ENCODE data around the gene RAB3B. TPM values are rescaled to one million over a fixed set of nuclear protein-coding genes. Genes with fewer than 3 reads are reported as not detected.

RAB3B gene
- polyA plus RNA-seq, 2 donors, result under 0.01 to 0.02 TPM

DNA sequence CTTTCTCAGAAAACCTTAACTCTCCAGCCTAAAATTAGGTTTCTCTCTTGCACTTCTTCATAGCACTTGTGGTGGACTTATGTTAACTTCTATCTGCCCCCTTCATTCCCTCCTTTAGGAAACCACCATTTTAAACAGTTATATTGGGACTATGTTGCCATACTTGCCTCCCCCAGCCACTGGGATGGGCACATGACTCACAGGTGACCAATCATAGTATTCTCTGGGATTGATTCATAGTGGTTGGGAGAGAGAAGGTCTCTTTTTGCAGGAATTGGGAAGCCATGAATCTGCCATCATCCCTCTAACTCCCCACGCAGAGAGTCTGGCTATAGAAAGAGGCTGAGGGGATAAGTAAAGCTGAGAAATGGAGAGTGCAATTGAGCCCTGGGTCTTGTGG lies 61.6 kb downstream of the RAB3B start:
- no peaks in the 10 kb centered on the region for H3K36me3 ChIP-seq (ENCODE audit: control insufficient read depth in 2 of 2, insufficient read depth in 2 of 2, low read length in 1 of 2)
- H3K9me3 ChIP-seq (ENCODE audit: control insufficient read depth in 2 of 2, insufficient read depth in 1 of 2, low read depth in 1 of 2, low read length in 1 of 2), result no peaks in the 10 kb centered on the region
- H3K4me1 ChIP-seq (ENCODE audit: control insufficient read depth in 2 of 2, insufficient read depth in 2 of 2, low read length in 1 of 2), result no peaks in the 10 kb centered on the region
- WGBS, 2 donors, result 88 to 100% methylated on average over 1 of the region's 1 CpG
- H3K27me3 ChIP-seq (ENCODE audit: control insufficient read depth in 1 of 2, insufficient read depth in 2 of 2, low read length in 2 of 2), result no peaks in the 10 kb centered on the region
- no peak overlapping the region for H3K4me3 ChIP-seq (ENCODE audit: low read depth in 1 of 2, low read length in 2 of 2)
- no peak overlapping the region for H3K27ac ChIP-seq (ENCODE audit: low read depth in 2 of 2, low read length in 1 of 2)

DNA sequence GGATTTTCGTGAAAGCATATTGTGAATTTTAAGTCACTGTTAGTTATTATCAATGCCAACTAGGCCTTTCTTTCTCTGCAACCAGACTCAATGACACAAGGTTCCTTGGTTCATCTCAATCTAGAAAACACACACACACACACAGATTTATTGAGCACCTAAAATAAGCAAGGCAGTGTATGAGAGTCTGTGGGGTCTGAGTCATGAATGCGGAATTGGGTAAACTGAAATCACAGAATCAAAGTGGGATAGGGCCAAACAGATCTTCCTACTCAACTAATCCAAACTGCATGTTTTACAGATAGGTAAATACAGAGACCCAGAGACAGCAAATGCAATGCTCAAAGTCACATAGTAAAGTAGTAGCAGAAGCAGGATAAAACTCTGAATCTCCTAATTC lies 63.5 kb downstream of the RAB3B start:
- WGBS, 2 donors, result 83 to 89% methylated on average over 2 of the region's 2 CpGs
- no peaks in the 10 kb centered on the region for H3K9me3 ChIP-seq (ENCODE audit: control insufficient read depth in 2 of 2, insufficient read depth in 1 of 2, low read depth in 1 of 2, low read length in 1 of 2)
- H3K36me3 ChIP-seq (ENCODE audit: control insufficient read depth in 2 of 2, insufficient read depth in 2 of 2, low read length in 1 of 2), result no peaks in the 10 kb centered on the region
- no peak overlapping the region for H3K4me3 ChIP-seq (ENCODE audit: low read depth in 1 of 2, low read length in 2 of 2)
- H3K27me3 ChIP-seq (ENCODE audit: control insufficient read depth in 1 of 2, insufficient read depth in 2 of 2, low read length in 2 of 2), result no peaks in the 10 kb centered on the region
- H3K27ac ChIP-seq (ENCODE audit: low read depth in 2 of 2, low read length in 1 of 2), result no peak overlapping the region
- H3K4me1 ChIP-seq (ENCODE audit: control insufficient read depth in 2 of 2, insufficient read depth in 2 of 2, low read length in 1 of 2), result no peaks in the 10 kb centered on the region

DNA sequence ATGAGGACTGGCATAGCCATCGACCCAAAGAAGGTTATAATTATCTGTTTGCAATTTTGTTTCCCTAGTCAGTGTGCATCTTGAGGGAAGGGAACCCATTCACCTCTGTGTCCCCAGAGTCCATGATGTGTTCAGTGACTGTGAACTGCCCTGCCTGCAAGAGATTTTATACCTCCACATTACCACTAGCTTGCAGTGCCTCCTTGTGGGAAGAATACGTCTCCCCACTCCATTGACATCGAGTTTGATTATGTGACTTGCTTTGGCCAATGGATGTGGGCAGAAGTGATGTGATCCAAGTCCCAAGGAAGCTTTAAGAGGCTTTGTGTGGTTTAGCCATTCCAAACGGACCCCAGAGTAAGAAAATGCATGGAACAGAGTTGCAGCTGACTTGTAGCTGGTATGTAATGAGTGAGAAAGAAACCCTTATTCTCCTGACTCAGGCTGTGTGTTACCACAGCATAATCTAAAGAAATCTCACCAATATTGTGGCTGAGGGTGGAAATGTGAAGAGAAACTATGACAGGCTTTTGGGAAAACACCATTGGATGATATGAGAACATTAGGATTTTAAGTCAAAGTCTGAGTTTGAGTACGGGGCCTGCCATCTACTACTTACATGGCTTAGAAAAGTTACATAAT lies 64.2 kb downstream of the RAB3B start:
- no peak overlapping the region for H3K27ac ChIP-seq (ENCODE audit: low read depth in 2 of 2, low read length in 1 of 2)
- 68 to 73% methylated on average over 5 of the region's 5 CpGs for WGBS, 2 donors
- no peak overlapping the region for H3K4me3 ChIP-seq (ENCODE audit: low read depth in 1 of 2, low read length in 2 of 2)
- no peaks in the 10 kb centered on the region for H3K4me1 ChIP-seq (ENCODE audit: control insufficient read depth in 2 of 2, insufficient read depth in 2 of 2, low read length in 1 of 2)
- H3K27me3 ChIP-seq (ENCODE audit: control insufficient read depth in 1 of 2, insufficient read depth in 2 of 2, low read length in 2 of 2), result no peaks in the 10 kb centered on the region
- no peaks in the 10 kb centered on the region for H3K9me3 ChIP-seq (ENCODE audit: control insufficient read depth in 2 of 2, insufficient read depth in 1 of 2, low read depth in 1 of 2, low read length in 1 of 2)
- no peaks in the 10 kb centered on the region for H3K36me3 ChIP-seq (ENCODE audit: control insufficient read depth in 2 of 2, insufficient read depth in 2 of 2, low read length in 1 of 2)

DNA sequence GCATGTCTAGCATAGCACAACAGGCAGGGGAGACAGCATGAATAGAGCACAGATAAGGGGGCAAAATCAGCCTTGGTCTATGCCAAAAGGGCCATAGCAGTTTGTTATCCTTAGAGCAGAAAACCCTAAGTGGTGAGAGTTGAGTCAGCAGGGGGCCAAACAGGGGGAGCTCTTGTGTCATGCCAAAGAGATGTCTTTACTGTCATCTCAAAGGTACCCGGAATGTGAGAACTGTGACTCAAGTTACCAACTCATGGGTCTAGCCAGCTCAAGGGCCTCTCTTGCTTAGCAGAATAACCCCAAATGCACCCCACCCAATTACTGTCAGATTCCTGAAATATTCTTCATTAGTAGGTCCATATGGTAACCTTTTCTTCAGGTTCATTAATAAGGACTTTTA lies 66.0 kb downstream of the RAB3B start:
- Histone ChIP-seq H3K4me3 (ENCODE audit: low read depth in 1 of 2, low read length in 2 of 2) (no peak overlapping the region), H3K9me3 (ENCODE audit: control insufficient read depth in 2 of 2, insufficient read depth in 1 of 2, low read depth in 1 of 2, low read length in 1 of 2) (no peaks in the 10 kb centered on the region), H3K27me3 (ENCODE audit: control insufficient read depth in 1 of 2, insufficient read depth in 2 of 2, low read length in 2 of 2) (no peaks in the 10 kb centered on the region), H3K27ac (ENCODE audit: low read depth in 2 of 2, low read length in 1 of 2) (no peak overlapping the region), H3K36me3 (ENCODE audit: control insufficient read depth in 2 of 2, insufficient read depth in 2 of 2, low read length in 1 of 2) (no peaks in the 10 kb centered on the region), H3K4me1 (ENCODE audit: control insufficient read depth in 2 of 2, insufficient read depth in 2 of 2, low read length in 1 of 2) (no peaks in the 10 kb centered on the region)
- WGBS, 2 donors, result 69 to 71% methylated on average over 1 of the region's 1 CpG

DNA sequence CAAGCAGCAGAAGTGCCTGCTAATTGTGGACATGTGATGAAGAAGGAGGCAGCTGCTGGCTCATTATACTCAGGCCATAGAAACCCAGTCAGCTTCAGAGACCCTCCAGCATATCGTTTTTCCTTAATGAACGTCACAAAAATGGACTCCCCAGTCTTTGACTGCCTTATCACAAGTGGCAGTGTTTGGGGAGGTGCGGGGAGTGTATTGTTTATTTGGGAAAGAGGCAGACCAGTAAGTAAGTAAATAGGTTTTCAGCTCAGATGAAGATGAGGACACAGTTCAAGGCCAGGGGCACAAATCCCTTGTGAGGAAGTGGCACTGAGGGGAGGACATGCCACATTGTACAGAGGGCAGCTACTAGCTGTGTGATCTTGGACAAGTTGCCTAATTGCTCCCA lies 68.5 kb downstream of the RAB3B start:
- H3K4me1 ChIP-seq (ENCODE audit: control insufficient read depth in 2 of 2, insufficient read depth in 2 of 2, low read length in 1 of 2), result no peaks in the 10 kb centered on the region
- no peaks in the 10 kb centered on the region for H3K9me3 ChIP-seq (ENCODE audit: control insufficient read depth in 2 of 2, insufficient read depth in 1 of 2, low read depth in 1 of 2, low read length in 1 of 2)
- 65 to 73% methylated on average over 3 of the region's 3 CpGs for WGBS, 2 donors
- no peaks in the 10 kb centered on the region for H3K36me3 ChIP-seq (ENCODE audit: control insufficient read depth in 2 of 2, insufficient read depth in 2 of 2, low read length in 1 of 2)
- no peak overlapping the region for H3K4me3 ChIP-seq (ENCODE audit: low read depth in 1 of 2, low read length in 2 of 2)
- H3K27me3 ChIP-seq (ENCODE audit: control insufficient read depth in 1 of 2, insufficient read depth in 2 of 2, low read length in 2 of 2), result no peaks in the 10 kb centered on the region
- no peak overlapping the region for H3K27ac ChIP-seq (ENCODE audit: low read depth in 2 of 2, low read length in 1 of 2)

DNA sequence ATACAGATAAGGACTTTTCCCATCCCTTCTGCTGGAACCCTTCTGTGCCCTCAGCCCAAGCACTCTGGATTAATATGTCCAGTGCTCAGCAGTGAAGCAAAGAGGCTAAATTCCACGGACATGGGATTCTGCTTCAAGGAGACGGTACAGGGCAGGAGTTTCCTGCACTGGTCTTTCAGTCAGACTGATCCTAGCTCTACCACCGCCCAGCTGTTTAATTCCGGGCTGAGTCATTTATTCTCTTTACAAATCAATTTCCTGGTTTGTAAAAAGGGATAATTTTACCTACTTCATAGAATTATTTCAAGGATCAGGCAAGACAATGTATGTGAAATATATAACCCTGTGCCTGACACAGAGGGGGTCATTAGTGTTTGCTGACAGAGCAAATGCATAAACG lies 70.4 kb downstream of the RAB3B start:
- Histone ChIP-seq H3K4me1 (ENCODE audit: control insufficient read depth in 2 of 2, insufficient read depth in 2 of 2, low read length in 1 of 2) (no peaks in the 10 kb centered on the region), H3K27ac (ENCODE audit: low read depth in 2 of 2, low read length in 1 of 2) (no peak overlapping the region), H3K9me3 (ENCODE audit: control insufficient read depth in 2 of 2, insufficient read depth in 1 of 2, low read depth in 1 of 2, low read length in 1 of 2) (no peaks in the 10 kb centered on the region), H3K27me3 (ENCODE audit: control insufficient read depth in 1 of 2, insufficient read depth in 2 of 2, low read length in 2 of 2) (no peaks in the 10 kb centered on the region), H3K4me3 (ENCODE audit: low read depth in 1 of 2, low read length in 2 of 2) (no peak overlapping the region), H3K36me3 (ENCODE audit: control insufficient read depth in 2 of 2, insufficient read depth in 2 of 2, low read length in 1 of 2) (no peaks in the 10 kb centered on the region)
- 59 to 70% methylated on average over 5 of the region's 5 CpGs for WGBS, 2 donors

DNA sequence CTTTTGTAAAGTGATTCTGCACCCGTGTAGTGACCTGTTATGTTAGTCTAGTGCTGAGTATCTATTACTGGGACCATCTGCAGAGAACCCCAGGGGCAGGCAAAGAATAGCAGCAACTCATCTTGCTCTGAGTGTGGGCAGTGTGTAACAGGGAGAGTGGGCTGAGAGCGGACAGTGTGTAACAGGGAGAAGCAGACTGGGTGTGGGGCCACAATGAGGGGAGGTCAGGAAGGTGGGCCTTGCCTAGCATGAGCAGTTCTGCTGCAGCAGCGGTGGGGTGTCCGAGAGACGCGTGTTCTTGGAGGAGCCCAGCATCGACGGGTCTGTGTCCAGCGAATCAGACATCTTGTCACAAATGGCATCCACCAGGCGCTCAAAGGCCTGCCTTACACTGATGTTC lies 70.8 kb downstream of the RAB3B start:
- Histone ChIP-seq H3K9me3 (ENCODE audit: control insufficient read depth in 2 of 2, insufficient read depth in 1 of 2, low read depth in 1 of 2, low read length in 1 of 2) (no peaks in the 10 kb centered on the region), H3K4me3 (ENCODE audit: low read depth in 1 of 2, low read length in 2 of 2) (no peak overlapping the region), H3K4me1 (ENCODE audit: control insufficient read depth in 2 of 2, insufficient read depth in 2 of 2, low read length in 1 of 2) (no peaks in the 10 kb centered on the region), H3K36me3 (ENCODE audit: control insufficient read depth in 2 of 2, insufficient read depth in 2 of 2, low read length in 1 of 2) (no peaks in the 10 kb centered on the region), H3K27me3 (ENCODE audit: control insufficient read depth in 1 of 2, insufficient read depth in 2 of 2, low read length in 2 of 2) (no peaks in the 10 kb centered on the region), H3K27ac (ENCODE audit: low read depth in 2 of 2, low read length in 1 of 2) (no peak overlapping the region)
- WGBS, 2 donors, result 91 to 96% methylated on average over 10 of the region's 10 CpGs

DNA sequence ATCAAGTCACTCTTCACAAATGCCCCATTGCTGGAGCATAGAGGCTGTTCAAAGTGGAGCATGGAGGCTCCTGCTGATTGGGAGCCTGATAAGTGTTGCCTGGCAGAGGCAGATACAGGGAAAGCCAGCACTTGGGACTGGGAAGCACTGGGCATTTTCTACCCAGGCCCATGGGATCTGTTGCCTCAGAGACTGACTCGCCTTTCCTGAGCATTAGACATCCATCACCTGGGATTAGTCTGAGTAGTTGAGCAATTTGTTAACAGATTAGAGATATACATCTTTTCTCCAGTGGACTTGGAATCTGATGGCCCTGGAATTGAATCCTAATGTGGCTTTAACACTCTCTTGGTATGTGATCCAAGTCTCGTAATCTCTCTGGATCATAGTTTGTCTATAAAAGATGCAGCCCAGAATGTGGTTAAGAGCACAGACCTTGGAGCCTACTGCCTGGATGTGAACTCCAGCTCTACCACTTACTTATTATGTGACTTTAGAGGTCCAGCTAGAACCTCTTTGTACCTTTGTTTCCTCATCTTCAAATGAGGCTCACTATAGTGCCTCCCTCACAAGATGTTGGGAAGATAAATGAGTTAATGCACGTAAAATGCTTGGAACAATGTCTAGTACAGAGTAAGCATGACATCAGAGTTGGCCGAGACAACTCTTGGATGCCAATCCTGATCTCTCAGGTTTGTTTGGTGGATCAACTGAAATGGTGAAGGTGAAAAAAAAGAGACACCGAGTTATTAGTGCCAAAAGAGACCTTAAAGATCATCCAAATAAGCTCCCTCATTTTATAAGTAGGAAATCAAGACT lies 73.7 kb downstream of the RAB3B start:
- no peaks in the 10 kb centered on the region for H3K27me3 ChIP-seq (ENCODE audit: control insufficient read depth in 1 of 2, insufficient read depth in 2 of 2, low read length in 2 of 2)
- no peaks in the 10 kb centered on the region for H3K36me3 ChIP-seq (ENCODE audit: control insufficient read depth in 2 of 2, insufficient read depth in 2 of 2, low read length in 1 of 2)
- no peak overlapping the region for H3K27ac ChIP-seq (ENCODE audit: low read depth in 2 of 2, low read length in 1 of 2)
- 44 to 59% methylated on average over 5 of the region's 5 CpGs for WGBS, 2 donors
- no peaks in the 10 kb centered on the region for H3K9me3 ChIP-seq (ENCODE audit: control insufficient read depth in 2 of 2, insufficient read depth in 1 of 2, low read depth in 1 of 2, low read length in 1 of 2)
- H3K4me1 ChIP-seq (ENCODE audit: control insufficient read depth in 2 of 2, insufficient read depth in 2 of 2, low read length in 1 of 2), result no peaks in the 10 kb centered on the region
- no peak overlapping the region for H3K4me3 ChIP-seq (ENCODE audit: low read depth in 1 of 2, low read length in 2 of 2)

DNA sequence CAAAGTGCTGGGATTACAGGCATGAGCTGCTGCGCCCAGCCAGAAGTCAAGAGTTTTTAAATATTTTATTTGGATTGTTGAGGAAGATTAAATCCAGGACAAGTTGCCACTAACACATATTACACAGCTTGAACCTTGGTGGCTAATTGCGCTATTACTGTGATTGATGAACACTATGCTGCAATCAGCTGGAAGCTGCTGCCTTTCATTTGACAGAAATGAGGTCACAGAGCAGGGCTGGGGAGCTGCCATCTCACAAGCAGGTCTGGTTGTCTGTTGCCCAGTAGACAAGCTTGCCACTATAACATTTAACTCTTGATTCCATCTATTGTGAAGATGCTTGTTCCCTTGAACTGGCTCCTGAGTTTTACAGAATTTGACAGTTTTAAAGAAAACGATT lies 74.5 kb downstream of the RAB3B start:
- H3K36me3 ChIP-seq (ENCODE audit: control insufficient read depth in 2 of 2, insufficient read depth in 2 of 2, low read length in 1 of 2), result no peaks in the 10 kb centered on the region
- H3K4me3 ChIP-seq (ENCODE audit: low read depth in 1 of 2, low read length in 2 of 2), result no peak overlapping the region
- H3K27ac ChIP-seq (ENCODE audit: low read depth in 2 of 2, low read length in 1 of 2), result no peak overlapping the region
- H3K9me3 ChIP-seq (ENCODE audit: control insufficient read depth in 2 of 2, insufficient read depth in 1 of 2, low read depth in 1 of 2, low read length in 1 of 2), result no peaks in the 10 kb centered on the region
- 83 to 86% methylated on average over 3 of the region's 3 CpGs for WGBS, 2 donors
- H3K27me3 ChIP-seq (ENCODE audit: control insufficient read depth in 1 of 2, insufficient read depth in 2 of 2, low read length in 2 of 2), result no peaks in the 10 kb centered on the region
- H3K4me1 ChIP-seq (ENCODE audit: control insufficient read depth in 2 of 2, insufficient read depth in 2 of 2, low read length in 1 of 2), result no peaks in the 10 kb centered on the region

DNA sequence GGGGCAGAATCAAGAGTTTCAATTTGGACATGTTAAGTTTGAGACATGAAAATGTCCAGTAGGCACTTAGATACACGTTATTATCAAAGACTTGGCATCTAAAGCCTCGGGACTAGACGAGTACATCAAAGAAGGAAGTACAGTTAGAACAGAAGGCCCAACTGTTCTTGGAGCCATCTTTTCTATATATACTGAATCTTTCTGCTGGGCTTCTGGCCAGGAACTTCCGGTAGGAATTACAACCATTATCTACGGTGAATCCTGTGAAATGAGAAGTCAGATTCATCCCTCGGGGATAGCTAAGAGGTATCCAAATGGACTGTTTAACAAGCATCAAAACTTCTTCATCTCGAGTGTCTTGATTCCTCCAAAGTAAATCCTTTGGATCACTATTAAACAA lies 77.6 kb downstream of the RAB3B start:
- WGBS, 2 donors, result 85 to 88% methylated on average over 7 of the region's 7 CpGs
- Histone ChIP-seq H3K27ac (ENCODE audit: low read depth in 2 of 2, low read length in 1 of 2) (no peak overlapping the region), H3K36me3 (ENCODE audit: control insufficient read depth in 2 of 2, insufficient read depth in 2 of 2, low read length in 1 of 2) (no peaks in the 10 kb centered on the region), H3K9me3 (ENCODE audit: control insufficient read depth in 2 of 2, insufficient read depth in 1 of 2, low read depth in 1 of 2, low read length in 1 of 2) (no peaks in the 10 kb centered on the region), H3K4me3 (ENCODE audit: low read depth in 1 of 2, low read length in 2 of 2) (no peak overlapping the region), H3K27me3 (ENCODE audit: control insufficient read depth in 1 of 2, insufficient read depth in 2 of 2, low read length in 2 of 2) (no peaks in the 10 kb centered on the region), H3K4me1 (ENCODE audit: control insufficient read depth in 2 of 2, insufficient read depth in 2 of 2, low read length in 1 of 2) (no peaks in the 10 kb centered on the region)

All from esophagus (tissue), 2 donors.